IMR-90 (cell line): ENCODE results near the gene ARHGAP11A. TPM values are rescaled to one million over a fixed set of nuclear protein-coding genes. Genes with fewer than 3 reads are reported as not detected.

Experiments
- ATAC-seq: fragments of 200-7000 bp; cut with Tn5 transposase; 2 replicates; pipeline ENCODE4 v1.9.1; 2020; ENCODE audit warnings: low read depth, mild to moderate bottlenecking, moderate library complexity
- BruUV-seq: library from RNA; stranded (reverse); fragments of 400-500 nt; replicated peaks from 2 replicates; lab custom pipeline; 2021; lab: Mats Ljungman, UMichigan
- CTCF ChIA-PET: fragments of 300-600 bp; formaldehyde crosslinking; extraction: SDS; loops from one replicate; lab custom pipeline; 2021; ENCODE audit warnings: antibody characterized with exemption; lab: Yijun Ruan, JAX
- POLR2A ChIA-PET: fragments of 300-600 bp; sonication (Branson Sonifier 250); formaldehyde crosslinking; loops from one replicate; lab custom pipeline; 2022; ENCODE audit warnings: antibody characterized with exemption; ENCODE audit not compliant: unreplicated experiment; lab: Charles Lee
- DNase-seq: peaks from one replicate; pipeline ENCODE4 v3.0.0; 2013
- H2AFZ ChIP-seq: replicated peaks from 2 replicates; pipeline ENCODE3; 2013; ENCODE audit warnings: low read length, mild to moderate bottlenecking; ENCODE audit not compliant: poor library complexity
- H2AK5ac ChIP-seq: 2 replicates; pipeline ENCODE4 v1.6.1; 2013; ENCODE audit warnings: low read depth, low read length, inconsistent platforms
- H2AK9ac ChIP-seq: replicated peaks from 2 replicates; pipeline ENCODE3; 2013; ENCODE audit warnings: mild to moderate bottlenecking, low read depth, low read length, moderate library complexity; ENCODE audit not compliant: poor library complexity
- H2BK120ac ChIP-seq: 2 replicates; pipeline ENCODE4 v1.6.1; 2013; ENCODE audit warnings: low read depth, low read length, inconsistent platforms
- H2BK15ac ChIP-seq: 3 replicates; pipeline ENCODE4 v1.6.1; 2013; ENCODE audit warnings: low read depth, low read length, inconsistent platforms
- H2BK20ac ChIP-seq: 2 replicates; pipeline ENCODE4 v1.6.1; 2013; ENCODE audit warnings: low read depth, mild to moderate bottlenecking, inconsistent platforms, low read length, moderate library complexity
- H2BK5ac ChIP-seq: 2 replicates; pipeline ENCODE4 v1.6.1; 2013; ENCODE audit warnings: mild to moderate bottlenecking, low read depth, low read length, inconsistent platforms; ENCODE audit not compliant: poor library complexity, severe bottlenecking
- H3K14ac ChIP-seq: replicated peaks from 2 replicates; pipeline ENCODE4 v1.6.1; 2013; ENCODE audit warnings: low read depth, low read length, inconsistent platforms
- H3K18ac ChIP-seq: 2 replicates; pipeline ENCODE4 v1.6.1; 2013; ENCODE audit warnings: low read depth, low read length, control low read depth
- H3K23ac ChIP-seq: 2 replicates; pipeline ENCODE4 v1.6.1; 2013; ENCODE audit warnings: low read depth, low read length, inconsistent platforms
- H3K27ac ChIP-seq: 2 replicates; pipeline ENCODE4 v1.5.1; 2013; ENCODE audit warnings: mild to moderate bottlenecking, control low read depth, low read length; ENCODE audit not compliant: insufficient read depth
- H3K27me3 ChIP-seq: 2 replicates; pipeline ENCODE4 v1.6.1; 2013; ENCODE audit warnings: low read length; ENCODE audit not compliant: control insufficient read depth, insufficient read depth
- H3K36me3 ChIP-seq: 2 replicates; pipeline ENCODE4 v1.6.1; 2013; ENCODE audit warnings: low read length, mixed read lengths; ENCODE audit not compliant: control insufficient read depth, insufficient read depth
- H3K4ac ChIP-seq: 2 replicates; pipeline ENCODE4 v1.6.1; 2013; ENCODE audit warnings: low read depth, low read length, inconsistent platforms
- H3K4me1 ChIP-seq: 2 replicates; pipeline ENCODE4 v1.6.1; 2013; ENCODE audit warnings: low read length, mixed read lengths; ENCODE audit not compliant: control insufficient read depth, insufficient read depth
- H3K4me2 ChIP-seq: 2 replicates; pipeline ENCODE4 v1.6.1; 2013; ENCODE audit warnings: low read depth, mild to moderate bottlenecking, control low read depth, low read length, moderate library complexity
- H3K4me3 ChIP-seq: 2 replicates; pipeline ENCODE4 v1.5.1; 2013; ENCODE audit warnings: low read depth, mild to moderate bottlenecking, control low read depth, low read length, moderate library complexity; ENCODE audit not compliant: insufficient read depth
- H3K56ac ChIP-seq: 2 replicates; pipeline ENCODE4 v1.6.1; 2013; ENCODE audit warnings: low read length, inconsistent platforms; ENCODE audit not compliant: insufficient read depth; ENCODE audit errors: extremely low read depth
- H3K79me1 ChIP-seq, 2 experiments: 2 replicates each; pipeline ENCODE4 v1.6.1; 2013; ENCODE audit warnings: low read length in 2 of 2, inconsistent platforms in 1 of 2, low read depth in 1 of 2
- H3K9ac ChIP-seq: 2 replicates; pipeline ENCODE4 v1.6.1; 2013; ENCODE audit warnings: low read depth, low read length, control low read depth
- H3K9me1 ChIP-seq: 2 replicates; pipeline ENCODE4 v1.6.1; 2013; ENCODE audit warnings: low read length, inconsistent platforms; ENCODE audit not compliant: insufficient read depth
- H3K9me3 ChIP-seq: 2 replicates; pipeline ENCODE4 v1.6.1; 2013; ENCODE audit warnings: low read length; ENCODE audit not compliant: control insufficient read depth, insufficient read depth
- H4K20me1 ChIP-seq: 2 replicates; pipeline ENCODE4 v1.6.1; 2013; ENCODE audit warnings: low read length, inconsistent platforms; ENCODE audit not compliant: insufficient read depth
- H4K5ac ChIP-seq: 2 replicates; pipeline ENCODE4 v1.6.1; 2013; ENCODE audit warnings: mild to moderate bottlenecking, low read depth, low read length, control low read depth
- H4K8ac ChIP-seq, 2 experiments: 2 replicates each; pipeline ENCODE4 v1.6.1; 2013; ENCODE audit warnings: low read depth in 2 of 2, low read length in 2 of 2, control low read depth in 1 of 2, inconsistent platforms in 1 of 2
- H4K91ac ChIP-seq: 2 replicates; pipeline ENCODE4 v1.6.1; 2013; ENCODE audit warnings: low read depth, low read length, inconsistent platforms; ENCODE audit not compliant: insufficient read depth
- FOS ChIP-seq: fragments of 150-350 bp; IDR thresholded peaks from 2 replicates; pipeline ENCODE4 v1.6.1; 2016; ENCODE audit warnings: low read depth, low read length
- MAZ ChIP-seq: IDR thresholded peaks from 2 replicates; pipeline ENCODE4 v1.6.1; 2012; ENCODE audit warnings: low read depth, mild to moderate bottlenecking, low read length, improper control_type of control experiment, moderate library complexity, borderline replicate concordance
- WGBS, 2 experiments: methylation state at CpG; one replicate each; pipeline versions ENCODE4 v1.1.5 to v1.1.7; 2013; ENCODE audit warnings: missing lambda C conversion rate in 2 of 2; ENCODE audit not compliant: insufficient read length in 1 of 2; ENCODE audit errors: extremely low coverage in 2 of 2; 5-methylcytosine and 5-hydroxymethylcytosine counted together
- dilution Hi-C: fragments of 300-500 bp; cut with HindIII; formaldehyde crosslinking; loops from one replicate; pipeline ENCODE4 v1.14.3; 2018; ENCODE audit warnings: low sequenced_read_pairs; ENCODE audit not compliant: unreplicated experiment
- in situ Hi-C: fragments of 300-500 bp; cut with MboI; formaldehyde crosslinking; loops from 3 replicates; pipeline ENCODE4 v1.14.3; 2019; ENCODE audit warnings: low sequenced_read_pairs, inconsistent platforms, mixed read lengths
- intact Hi-C: fragments of 100-400 bp; cut with micrococcal nuclease; formaldehyde crosslinking; loops from 2 replicates; pipeline ENCODE4 v1.10.0; 2022
- polyA plus RNA-seq, 3 experiments: library from polyadenylated mRNA; depleted of rRNA; stranded (reverse); fragments of >200 nt; gene quantifications; 2 replicates each; pipeline ENCODE4 v1.2.3, GENCODE V29; 2012; ENCODE audit warnings: low replicate concordance in 1 of 3
- total RNA-seq: library from RNA; depleted of rRNA; stranded (reverse); fragments of >200 nt; gene quantifications from 2 replicates; pipeline ENCODE4 v1.2.3, GENCODE V29; 2012

The ARHGAP11A gene
- total and polyA plus RNA-seq, 2 of the 4 experiments (the other 2 are of a cell fraction): 9.9 to 29.0 TPM

DNA sequence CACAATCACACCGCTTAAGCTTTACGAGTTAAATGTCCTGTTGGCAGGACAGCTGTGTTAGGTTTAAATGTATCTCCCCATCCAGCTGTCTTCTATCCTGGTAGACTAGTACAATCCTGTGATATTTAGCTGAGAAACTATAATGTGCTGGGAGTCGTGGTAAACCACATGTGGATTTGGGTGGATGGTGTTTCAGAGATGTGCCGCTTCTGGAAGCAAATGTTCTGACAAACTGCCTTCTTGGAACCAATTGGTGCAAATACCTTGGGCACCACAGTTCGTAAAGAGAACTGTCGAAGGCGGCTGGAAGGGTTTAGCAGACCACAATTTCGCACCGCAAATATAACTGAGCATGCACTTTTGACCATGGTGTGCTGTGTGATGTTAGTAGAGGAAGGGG lies 41.2 kb downstream of the ARHGAP11A start:
- Histone ChIP-seq H3K79me1 (peaks cover 11 to 28% of the 10 kb centered on the region in 2 experiments; a peak in 3 of 4 replicates), H3K9me1 (peaks cover 10% of the 10 kb centered on the region), H3K4me3 (no peak overlapping the region), H3K9ac (no peak overlapping the region), H3K4me1 (peaks cover 3% of the 10 kb centered on the region), H3K27ac (no peak overlapping the region), H3K14ac (no peak overlapping the region), H4K8ac (no peak overlapping the region), H2AK9ac (no peak overlapping the region), H3K9me3 (no peaks in the 10 kb centered on the region), H3K4me2 (no peak overlapping the region), H2BK20ac (no peak overlapping the region), H2BK15ac (no peak overlapping the region; the same call in 2 of the 3 replicates), H4K20me1 (no peaks in the 10 kb centered on the region), H2AFZ (no peak overlapping the region), H3K4ac (no peak overlapping the region; the same call in 1 of the 2 replicates), H2BK5ac (no peak overlapping the region), H2BK120ac (no peak overlapping the region), H4K91ac (no peak overlapping the region), H2AK5ac (no peak overlapping the region; the same call in 1 of the 2 replicates), H3K23ac (no peak overlapping the region), H3K27me3 (no peaks in the 10 kb centered on the region), H3K56ac (no peak overlapping the region), H3K36me3 (no peaks in the 10 kb centered on the region), H3K18ac (no peak overlapping the region), H4K5ac (no peak overlapping the region)
- ChIA-PET POLR2A (no interaction called here), CTCF (no interaction called here)
- ATAC-seq (no peak), DNase-seq (no peak)
- intact Hi-C loops: no loop called here
- TF ChIP-seq MAZ (no peak), FOS (no peak)
- 74% methylated on average over 3 of the region's 9 CpGs; no CpG with 5 or more reads in 1 of the 2 experiments for WGBS, 2 experiments
- in situ Hi-C loops: no loop called here
- dilution Hi-C loops: no loop called here
- BruUV-seq: no TSS peak
